HepG2 (cell line): ENCODE measurements around the gene ZNF320. TPM values are rescaled to one million over a fixed set of nuclear protein-coding genes. Genes with fewer than 3 reads are reported as not detected.
A peak's percentile ranks its signal among the peaks of the same experiment; 100 is the strongest.

Experiments used
- CEBPG ChIP-seq: IDR thresholded peaks from 2 replicates; pipeline ENCODE4 v1.6.1; 2016
- EP300 ChIP-seq, 3 experiments: sonication (generic) in 1 of 3; formaldehyde crosslinking in 1 of 3; IDR thresholded peaks; 2 replicates each; pipeline versions ENCODE4 v1.5.1 to v1.6.1; 2011 to 2020; ENCODE audit warnings: low read depth in 2 of 3, low read length in 2 of 3, borderline replicate concordance in 1 of 3, improper control_type of control experiment in 1 of 3, mild to moderate bottlenecking in 1 of 3, missing genetic modification reagents in 1 of 3, moderate library complexity in 1 of 3
- FOXK1 ChIP-seq: sonication (generic); formaldehyde crosslinking; IDR thresholded peaks from 2 replicates; pipeline ENCODE4 v1.4.0; 2020; ENCODE audit warnings: low read depth, missing genetic modification reagents, borderline replicate concordance
- HOXA3 ChIP-seq: sonication (generic); formaldehyde crosslinking; IDR thresholded peaks from 2 replicates; pipeline ENCODE4 v1.5.0; 2020; ENCODE audit warnings: missing genetic modification reagents
- KAT8 ChIP-seq: IDR thresholded peaks from 2 replicates; pipeline ENCODE4 v1.6.1; 2016; ENCODE audit warnings: missing genetic modification reagents, missing compliant biosample characterization
- MIER3 ChIP-seq: IDR thresholded peaks from 2 replicates; pipeline ENCODE4 v1.6.1; 2016; ENCODE audit warnings: missing compliant biosample characterization, borderline replicate concordance
- POLR2G ChIP-seq: fragments of 200-400 bp; formaldehyde crosslinking; IDR thresholded peaks from 2 replicates; pipeline ENCODE4 v1.6.1; 2018; ENCODE audit warnings: mild to moderate bottlenecking, low read depth, low read length, moderate library complexity
- SALL1 ChIP-seq: sonication (generic); formaldehyde crosslinking; IDR thresholded peaks from 2 replicates; pipeline ENCODE4 v1.8.0; 2022; ENCODE audit warnings: mild to moderate bottlenecking, missing genetic modification reagents
- TARDBP ChIP-seq: sonication (generic); formaldehyde crosslinking; IDR thresholded peaks from 2 replicates; pipeline ENCODE4 v1.8.0; 2022; ENCODE audit warnings: mild to moderate bottlenecking, missing genetic modification reagents
- ZNF614 ChIP-seq: IDR thresholded peaks from 2 replicates; pipeline ENCODE4 v1.6.1; 2018; ENCODE audit warnings: missing biosample characterization, missing genetic modification reagents, inconsistent platforms, borderline replicate concordance
- ZNF816 ChIP-seq: sonication (generic); formaldehyde crosslinking; IDR thresholded peaks from 2 replicates; pipeline ENCODE4 v1.8.0; 2022; ENCODE audit warnings: missing genetic modification reagents, mild to moderate bottlenecking, borderline replicate concordance
- ZSCAN31 ChIP-seq: sonication (generic); formaldehyde crosslinking; IDR thresholded peaks from 2 replicates; pipeline ENCODE4 v1.5.0; 2020; ENCODE audit warnings: low read depth, mild to moderate bottlenecking, missing genetic modification reagents
- ZSCAN9 ChIP-seq: IDR thresholded peaks from 2 replicates; pipeline ENCODE4 v1.6.1; 2016; ENCODE audit warnings: borderline replicate concordance
- polyA plus RNA-seq, 8 experiments: library from polyadenylated mRNA; depleted of rRNA in 3 of 8; stranded (reverse) in 7 of 8; unstranded in 1 of 8; fragments of >200 nt; fragmentation: Illumina TruSeq in 4 of 8; extraction: Trizol in 4 of 8; gene quantifications; 2 replicates each; pipeline versions ENCODE4 v1.2.1 to v1.2.3, GENCODE V29; 2011 to 2016; ENCODE audit warnings: low read depth in 4 of 8, missing spikeins in 1 of 8, mixed read lengths in 1 of 8; ENCODE audit not compliant: insufficient read depth in 1 of 8
- total RNA-seq, 5 experiments: library from RNA; depleted of rRNA; stranded (reverse); fragments of >200 nt; fragmentation: Illumina TruSeq; extraction: Trizol; gene quantifications; 2 replicates each; pipeline ENCODE4 v1.2.3, GENCODE V29; 2016; ENCODE audit warnings: low read depth in 1 of 5
- TF ChIP-seq, protein P1 (sequence below): sonication (generic); formaldehyde crosslinking; IDR thresholded peaks from 2 replicates; pipeline ENCODE4 v1.5.0; 2020; ENCODE audit warnings: mild to moderate bottlenecking, missing genetic modification reagents, borderline replicate concordance
- TF ChIP-seq, protein P2 (sequence below), 2 experiments: sonication (generic) in 1 of 2; formaldehyde crosslinking in 1 of 2; IDR thresholded peaks; 2 replicates each; pipeline versions ENCODE4 v1.4.0 to v1.6.1; 2018 to 2020; ENCODE audit warnings: missing genetic modification reagents in 2 of 2, borderline replicate concordance in 1 of 2, low read depth in 1 of 2, mild to moderate bottlenecking in 1 of 2, missing biosample characterization in 1 of 2
- TF ChIP-seq, protein P3 (sequence below): IDR thresholded peaks from 2 replicates; pipeline ENCODE4 v1.6.1; 2016; ENCODE audit warnings: mild to moderate bottlenecking
- TF ChIP-seq, protein P4 (sequence below): conservative IDR thresholded peaks from 2 replicates; pipeline ENCODE4 v1.6.1; 2018; ENCODE audit warnings: missing genetic modification reagents
- TF ChIP-seq, protein P5 (sequence below): IDR thresholded peaks from 2 replicates; pipeline ENCODE4 v1.6.1; 2012; ENCODE audit warnings: inconsistent platforms

Gene ZNF320
- total and polyA plus RNA-seq, 2 of the 13 experiments (the other 11 are each of a cell fraction or from before 2014, with no cell fraction given): 0.49 TPM; not detected in 1

DNA sequence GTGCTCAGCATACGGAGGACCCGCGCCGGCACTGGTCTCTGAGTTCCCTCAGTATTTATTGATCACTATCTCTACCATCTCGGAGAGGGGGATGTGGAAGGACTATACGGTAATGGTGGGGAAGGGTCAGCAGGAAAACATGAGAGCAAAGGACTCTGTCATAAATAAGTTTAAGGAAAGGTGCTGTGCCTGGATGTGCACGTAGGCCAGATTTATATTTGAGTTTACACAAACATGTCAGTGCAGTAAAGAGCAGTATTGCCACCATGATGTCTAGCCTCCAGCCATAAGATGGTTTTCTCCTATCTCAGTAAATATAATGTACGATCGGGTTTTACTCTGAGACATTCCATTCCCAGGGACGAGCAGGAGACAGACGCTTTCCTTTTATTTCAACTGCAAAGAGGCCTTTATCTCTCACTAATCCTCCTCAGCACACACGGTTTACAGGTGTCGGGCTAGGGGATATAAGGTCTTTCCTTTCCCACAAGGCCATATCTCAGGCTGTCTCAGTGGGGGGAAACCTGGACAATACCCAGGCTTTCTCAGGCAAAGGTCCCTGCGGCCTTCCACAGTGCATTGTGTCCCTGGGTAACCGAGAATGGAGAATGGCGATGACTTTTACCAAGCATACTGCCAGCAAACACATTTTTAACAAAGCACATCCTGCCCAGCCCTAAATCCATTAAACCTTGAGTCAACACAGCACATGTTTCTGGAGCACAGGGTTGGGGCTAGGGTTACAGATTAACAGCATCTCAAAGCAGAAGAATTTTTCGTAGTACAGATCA is 47.5 kb upstream of the ZNF320 start (continued):
- TF ChIP-seq, protein P1, sequence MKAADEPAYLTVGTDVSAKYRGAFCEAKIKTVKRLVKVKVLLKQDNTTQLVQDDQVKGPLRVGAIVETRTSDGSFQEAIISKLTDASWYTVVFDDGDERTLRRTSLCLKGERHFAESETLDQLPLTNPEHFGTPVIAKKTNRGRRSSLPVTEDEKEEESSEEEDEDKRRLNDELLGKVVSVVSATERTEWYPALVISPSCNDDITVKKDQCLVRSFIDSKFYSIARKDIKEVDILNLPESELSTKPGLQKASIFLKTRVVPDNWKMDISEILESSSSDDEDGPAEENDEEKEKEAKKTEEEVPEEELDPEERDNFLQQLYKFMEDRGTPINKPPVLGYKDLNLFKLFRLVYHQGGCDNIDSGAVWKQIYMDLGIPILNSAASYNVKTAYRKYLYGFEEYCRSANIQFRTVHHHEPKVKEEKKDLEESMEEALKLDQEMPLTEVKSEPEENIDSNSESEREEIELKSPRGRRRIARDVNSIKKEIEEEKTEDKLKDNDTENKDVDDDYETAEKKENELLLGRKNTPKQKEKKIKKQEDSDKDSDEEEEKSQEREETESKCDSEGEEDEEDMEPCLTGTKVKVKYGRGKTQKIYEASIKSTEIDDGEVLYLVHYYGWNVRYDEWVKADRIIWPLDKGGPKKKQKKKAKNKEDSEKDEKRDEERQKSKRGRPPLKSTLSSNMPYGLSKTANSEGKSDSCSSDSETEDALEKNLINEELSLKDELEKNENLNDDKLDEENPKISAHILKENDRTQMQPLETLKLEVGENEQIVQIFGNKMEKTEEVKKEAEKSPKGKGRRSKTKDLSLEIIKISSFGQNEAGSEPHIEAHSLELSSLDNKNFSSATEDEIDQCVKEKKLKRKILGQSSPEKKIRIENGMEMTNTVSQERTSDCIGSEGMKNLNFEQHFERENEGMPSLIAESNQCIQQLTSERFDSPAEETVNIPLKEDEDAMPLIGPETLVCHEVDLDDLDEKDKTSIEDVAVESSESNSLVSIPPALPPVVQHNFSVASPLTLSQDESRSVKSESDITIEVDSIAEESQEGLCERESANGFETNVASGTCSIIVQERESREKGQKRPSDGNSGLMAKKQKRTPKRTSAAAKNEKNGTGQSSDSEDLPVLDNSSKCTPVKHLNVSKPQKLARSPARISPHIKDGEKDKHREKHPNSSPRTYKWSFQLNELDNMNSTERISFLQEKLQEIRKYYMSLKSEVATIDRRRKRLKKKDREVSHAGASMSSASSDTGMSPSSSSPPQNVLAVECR (CRISPR knock-in tag): peak; percentile 39; the same call in 1 of the 2 replicates
- TF ChIP-seq EP300 (IDR thresholded peaks at IDR 0.05; ENCODE audit: low read depth in 2 of 2, low read length in 2 of 2): peak in 1 of 2 experiments; percentile 32; a peak in 1 of 4 replicates
- TF ChIP-seq EP300 (CRISPR knock-in tag; IDR thresholded peaks at IDR 0.05; ENCODE audit: borderline replicate concordance): peak; percentile 69; the same call in 1 of the 2 replicates
- TF ChIP-seq, protein P2, sequence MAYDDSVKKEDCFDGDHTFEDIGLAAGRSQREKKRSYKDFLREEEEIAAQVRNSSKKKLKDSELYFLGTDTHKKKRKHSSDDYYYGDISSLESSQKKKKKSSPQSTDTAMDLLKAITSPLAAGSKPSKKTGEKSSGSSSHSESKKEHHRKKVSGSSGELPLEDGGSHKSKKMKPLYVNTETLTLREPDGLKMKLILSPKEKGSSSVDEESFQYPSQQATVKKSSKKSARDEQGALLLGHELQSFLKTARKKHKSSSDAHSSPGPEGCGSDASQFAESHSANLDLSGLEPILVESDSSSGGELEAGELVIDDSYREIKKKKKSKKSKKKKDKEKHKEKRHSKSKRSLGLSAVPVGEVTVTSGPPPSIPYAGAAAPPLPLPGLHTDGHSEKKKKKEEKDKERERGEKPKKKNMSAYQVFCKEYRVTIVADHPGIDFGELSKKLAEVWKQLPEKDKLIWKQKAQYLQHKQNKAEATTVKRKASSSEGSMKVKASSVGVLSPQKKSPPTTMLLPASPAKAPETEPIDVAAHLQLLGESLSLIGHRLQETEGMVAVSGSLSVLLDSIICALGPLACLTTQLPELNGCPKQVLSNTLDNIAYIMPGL (CRISPR knock-in tag; IDR thresholded peaks at IDR 0.05; ENCODE audit: borderline replicate concordance in 1 of 2, low read depth in 1 of 2): 0 out of 4 replicates have a peak, but pooled peaks of 1 of the 2 experiments have one; percentile 39
- TF ChIP-seq, protein P3, sequence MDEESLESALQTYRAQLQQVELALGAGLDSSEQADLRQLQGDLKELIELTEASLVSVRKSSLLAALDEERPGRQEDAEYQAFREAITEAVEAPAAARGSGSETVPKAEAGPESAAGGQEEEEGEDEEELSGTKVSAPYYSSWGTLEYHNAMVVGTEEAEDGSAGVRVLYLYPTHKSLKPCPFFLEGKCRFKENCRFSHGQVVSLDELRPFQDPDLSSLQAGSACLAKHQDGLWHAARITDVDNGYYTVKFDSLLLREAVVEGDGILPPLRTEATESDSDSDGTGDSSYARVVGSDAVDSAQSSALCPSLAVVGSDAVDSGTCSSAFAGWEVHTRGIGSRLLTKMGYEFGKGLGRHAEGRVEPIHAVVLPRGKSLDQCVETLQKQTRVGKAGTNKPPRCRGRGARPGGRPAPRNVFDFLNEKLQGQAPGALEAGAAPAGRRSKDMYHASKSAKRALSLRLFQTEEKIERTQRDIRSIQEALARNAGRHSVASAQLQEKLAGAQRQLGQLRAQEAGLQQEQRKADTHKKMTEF: peak; percentile 58; the same call in 1 of the 2 replicates
- peak; percentile 37; the same call in 1 of the 2 replicates for TF ChIP-seq CEBPG (CRISPR knock-in tag)
- TF ChIP-seq HOXA3: peak; percentile 66
- TF ChIP-seq KAT8 (CRISPR knock-in tag): peak; percentile 68
- TF ChIP-seq POLR2G: peak; percentile 63
- TF ChIP-seq ZNF614 (CRISPR knock-in tag): peak; percentile 40; the same call in 1 of the 2 replicates
- TF ChIP-seq ZSCAN31 (CRISPR knock-in tag): 0 out of 2 replicates have a peak, but pooled peaks have one; percentile 43
- TF ChIP-seq TARDBP (CRISPR knock-in tag): peak; percentile 62
- TF ChIP-seq, protein P4, sequence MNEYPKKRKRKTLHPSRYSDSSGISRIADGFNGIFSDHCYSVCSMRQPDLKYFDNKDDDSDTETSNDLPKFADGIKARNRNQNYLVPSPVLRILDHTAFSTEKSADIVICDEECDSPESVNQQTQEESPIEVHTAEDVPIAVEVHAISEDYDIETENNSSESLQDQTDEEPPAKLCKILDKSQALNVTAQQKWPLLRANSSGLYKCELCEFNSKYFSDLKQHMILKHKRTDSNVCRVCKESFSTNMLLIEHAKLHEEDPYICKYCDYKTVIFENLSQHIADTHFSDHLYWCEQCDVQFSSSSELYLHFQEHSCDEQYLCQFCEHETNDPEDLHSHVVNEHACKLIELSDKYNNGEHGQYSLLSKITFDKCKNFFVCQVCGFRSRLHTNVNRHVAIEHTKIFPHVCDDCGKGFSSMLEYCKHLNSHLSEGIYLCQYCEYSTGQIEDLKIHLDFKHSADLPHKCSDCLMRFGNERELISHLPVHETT (CRISPR knock-in tag): 0 out of 2 replicates have a peak, but pooled peaks have one; percentile 51
- peak; percentile 60; the same call in 1 of the 2 replicates for TF ChIP-seq MIER3 (CRISPR knock-in tag)
- TF ChIP-seq ZNF816 (CRISPR knock-in tag): 0 out of 2 replicates have a peak, but pooled peaks have one; percentile 56
- 0 out of 2 replicates have a peak, but pooled peaks have one; percentile 34 for TF ChIP-seq FOXK1
- TF ChIP-seq ZSCAN9 (CRISPR knock-in tag): 0 out of 2 replicates have a peak, but pooled peaks have one; percentile 38
- TF ChIP-seq SALL1 (CRISPR knock-in tag): peak; percentile 69
- TF ChIP-seq, protein P5, sequence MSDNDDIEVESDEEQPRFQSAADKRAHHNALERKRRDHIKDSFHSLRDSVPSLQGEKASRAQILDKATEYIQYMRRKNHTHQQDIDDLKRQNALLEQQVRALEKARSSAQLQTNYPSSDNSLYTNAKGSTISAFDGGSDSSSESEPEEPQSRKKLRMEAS: peak; percentile 66; the same call in 1 of the 2 replicates
